Measurements from ENCODE around the gene SPDYE2.
"Not testable (repeated sequence)": the region's sequence is repeated elsewhere in the genome, so short reads cannot be mapped to it uniquely, and the experiment has no call there.

SPDYE2 gene

GRCh38 chr7:102611675-102612325 is 60.8 kb downstream of the SPDYE2 start:
- H3K36me3 Mint-ChIP-seq (ENCODE audit: low read depth); H3K27ac Mint-ChIP-seq; H3K27me3 Mint-ChIP-seq; H3K4me1 Mint-ChIP-seq (ENCODE audit: low read depth); H3K4me3 Mint-ChIP-seq; H3K9me3 Mint-ChIP-seq: not testable (repeated sequence)
